ENCODE data around the gene EIF3M.
"Not testable (repeated sequence)": the region's sequence is repeated elsewhere in the genome, so short reads cannot be mapped to it uniquely, and the experiment has no call there.

Gene EIF3M

DNA sequence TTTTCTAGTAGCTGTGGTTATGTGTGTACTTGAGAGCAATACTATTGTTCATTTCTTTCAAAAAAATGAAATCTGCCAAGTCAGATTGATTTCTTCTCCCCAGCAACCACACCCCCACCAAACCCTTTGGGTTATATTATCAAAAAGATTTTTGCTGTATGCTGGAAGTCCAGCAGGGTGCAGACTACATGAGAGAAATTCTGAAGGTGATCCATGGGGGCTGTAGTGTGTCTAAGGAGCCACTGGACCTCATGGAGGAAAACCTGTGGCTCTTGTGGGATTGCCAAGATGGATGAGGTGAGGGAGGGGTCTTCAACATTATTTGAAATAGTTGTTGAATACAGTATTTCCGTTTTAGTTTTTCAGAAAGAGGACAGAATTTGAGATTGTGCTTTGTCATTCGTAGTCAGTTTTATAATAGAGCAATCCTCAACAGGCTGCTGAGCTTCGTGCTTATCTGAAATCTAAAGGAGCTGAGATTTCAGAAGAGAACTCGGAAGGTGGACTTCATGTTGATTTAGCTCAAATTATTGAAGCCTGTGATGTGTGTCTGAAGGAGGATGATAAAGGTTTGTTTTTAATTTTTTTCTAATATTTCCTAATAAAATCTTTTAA lies 3.1 kb downstream of the EIF3M start:
- no peak for DNase-seq (ENCODE audit: low read depth, low spot score)
- no peak overlapping the region for H3K27ac ChIP-seq

DNA sequence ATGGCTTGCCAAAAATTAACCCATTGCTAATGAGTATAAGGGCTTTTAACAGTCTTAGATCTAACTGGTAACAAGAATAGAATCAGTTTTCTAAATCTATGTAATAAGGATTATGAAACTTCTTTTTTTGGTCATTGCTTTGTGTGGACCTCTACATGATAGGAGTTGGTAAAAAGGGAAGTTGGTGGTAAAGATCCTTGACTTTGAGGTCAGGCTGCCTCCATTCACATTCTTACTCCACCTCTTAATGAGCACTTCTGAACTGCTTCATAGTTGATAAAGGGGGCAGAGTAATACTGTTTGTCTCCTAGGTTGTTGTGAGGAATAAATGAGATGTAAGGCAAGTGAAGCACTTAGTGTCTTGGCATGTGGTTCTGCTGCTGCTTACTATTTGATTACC lies 10.6 kb downstream of the EIF3M start:
- H3K27ac ChIP-seq, result no peak overlapping the region
- DNase-seq (ENCODE audit: low read depth, low spot score), result no peak

DNA sequence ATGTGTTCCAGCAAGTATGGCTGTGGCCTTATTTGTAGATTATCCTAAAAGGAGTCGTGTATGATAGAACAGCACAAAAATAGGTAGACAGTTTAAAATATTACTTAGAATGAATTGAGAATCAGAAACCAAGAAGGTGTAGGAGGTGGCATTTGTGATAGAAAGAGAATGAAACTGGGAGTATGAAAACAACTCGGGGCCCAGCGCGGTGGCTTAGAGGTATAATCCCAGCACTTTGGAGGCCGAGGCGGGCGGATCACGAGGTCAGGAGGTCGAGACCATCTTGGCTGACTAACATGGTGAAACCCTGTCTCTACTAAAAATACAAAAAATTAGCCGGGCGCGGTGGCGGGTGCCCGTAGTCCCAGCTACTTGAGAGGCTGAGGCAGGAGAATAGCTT lies 12.5 kb downstream of the EIF3M start:
- H3K27ac ChIP-seq; DNase-seq (ENCODE audit: low read depth, low spot score): not testable (repeated sequence)

DNA sequence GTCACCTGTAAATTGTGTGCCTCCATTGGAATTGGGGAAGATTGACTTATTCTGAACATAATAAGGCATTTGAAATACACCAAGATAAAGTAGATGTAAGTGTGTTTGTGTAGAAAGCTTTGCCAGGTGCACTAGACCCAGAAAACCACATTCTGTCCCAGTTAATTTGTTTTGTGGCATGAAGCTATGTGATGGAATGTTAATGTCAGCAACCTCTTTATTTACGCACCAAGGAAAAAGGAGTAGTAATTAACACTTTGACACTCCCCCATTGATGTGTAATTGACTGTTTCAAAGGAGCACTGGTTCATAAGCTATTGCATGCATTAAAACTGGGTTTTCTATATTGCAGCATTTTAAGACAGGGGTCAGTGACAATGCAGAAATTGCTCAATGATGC lies 14.3 kb downstream of the EIF3M start:
- no peak for DNase-seq (ENCODE audit: low read depth, low spot score)

DNA sequence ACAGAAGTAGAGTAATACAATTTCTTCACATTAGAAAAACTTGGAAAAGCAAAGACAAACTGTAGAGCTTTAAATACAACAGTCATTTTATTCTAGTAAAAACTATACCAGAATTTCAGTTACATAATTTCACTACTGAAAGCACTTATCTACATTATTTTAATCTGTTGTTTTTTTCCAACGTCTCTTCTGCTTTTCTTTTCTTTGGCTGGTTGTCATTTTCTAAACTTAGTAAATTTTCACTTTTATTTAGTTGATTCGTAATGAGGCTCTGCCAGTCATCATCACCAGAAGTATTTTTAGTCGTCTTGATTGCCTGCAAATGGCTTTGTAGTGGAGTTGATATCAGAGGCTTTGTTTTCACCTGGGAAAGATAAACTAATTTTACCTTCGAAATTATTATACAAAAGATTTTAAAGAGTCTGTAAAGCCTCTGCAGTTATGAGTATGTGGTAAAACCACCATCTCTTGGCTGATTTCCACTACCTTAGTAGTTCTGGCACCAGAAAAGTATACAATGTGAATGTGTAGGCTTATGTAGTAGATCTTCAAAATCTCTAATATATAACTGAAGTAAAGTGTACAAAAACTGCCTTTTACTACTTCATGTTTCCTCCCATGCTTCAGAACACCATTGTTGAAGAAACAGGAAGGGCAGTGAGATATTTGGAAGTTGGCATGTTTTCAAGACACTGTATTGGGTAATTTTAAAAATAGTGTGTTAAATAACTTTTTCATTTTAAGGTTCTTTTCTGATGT lies 19.2 kb downstream of the EIF3M start:
- DNase-seq (ENCODE audit: low read depth, low spot score), result no peak
- H3K27ac ChIP-seq, result no peak overlapping the region

More for the DNA sequence above, 14.3 kb downstream of the EIF3M start:
- H3K27ac ChIP-seq, result no peak overlapping the region

DNA sequence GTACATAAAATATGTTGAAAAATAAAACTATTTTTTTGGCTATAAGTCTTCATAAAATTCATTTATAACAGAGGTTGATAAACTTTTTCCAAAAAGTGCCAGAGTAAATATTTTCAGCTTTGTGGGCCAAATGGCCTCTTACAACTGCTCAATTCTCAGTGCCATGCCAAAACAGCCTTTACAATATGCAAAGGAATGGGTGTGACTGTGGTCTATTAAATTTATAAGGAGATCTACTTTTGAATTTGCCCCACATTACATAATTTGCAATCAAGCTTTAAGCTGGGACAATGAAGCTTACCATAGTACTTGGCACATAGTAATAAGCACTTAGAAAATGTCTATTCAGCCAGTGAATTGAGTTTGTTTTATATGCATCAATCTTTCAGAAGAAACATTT lies 22.6 kb downstream of the EIF3M start:
- DNase-seq (ENCODE audit: low read depth, low spot score), result no peak
- H3K27ac ChIP-seq, result no peak overlapping the region

DNA sequence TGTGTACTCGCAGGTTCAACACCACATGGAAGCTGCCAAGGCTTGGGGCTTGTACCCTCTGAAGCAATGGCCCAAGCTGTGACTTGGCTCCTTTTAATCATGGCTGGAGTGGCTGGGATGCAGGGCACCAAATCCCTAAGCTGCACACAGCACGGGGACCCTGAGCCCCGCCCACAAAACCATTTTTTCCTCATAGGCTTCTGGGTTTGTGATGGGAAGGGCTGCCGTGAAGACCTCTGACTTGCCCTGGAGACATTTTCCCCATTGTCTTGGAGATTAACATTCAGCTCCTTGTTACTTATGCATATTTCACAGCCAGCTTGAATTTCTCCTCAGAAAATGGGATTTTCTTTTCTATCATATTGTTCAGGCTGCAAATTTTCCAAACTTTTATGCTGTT lies 25.2 kb downstream of the EIF3M start:
- H3K27ac ChIP-seq; DNase-seq (ENCODE audit: low read depth, low spot score): not testable (repeated sequence)

DNA sequence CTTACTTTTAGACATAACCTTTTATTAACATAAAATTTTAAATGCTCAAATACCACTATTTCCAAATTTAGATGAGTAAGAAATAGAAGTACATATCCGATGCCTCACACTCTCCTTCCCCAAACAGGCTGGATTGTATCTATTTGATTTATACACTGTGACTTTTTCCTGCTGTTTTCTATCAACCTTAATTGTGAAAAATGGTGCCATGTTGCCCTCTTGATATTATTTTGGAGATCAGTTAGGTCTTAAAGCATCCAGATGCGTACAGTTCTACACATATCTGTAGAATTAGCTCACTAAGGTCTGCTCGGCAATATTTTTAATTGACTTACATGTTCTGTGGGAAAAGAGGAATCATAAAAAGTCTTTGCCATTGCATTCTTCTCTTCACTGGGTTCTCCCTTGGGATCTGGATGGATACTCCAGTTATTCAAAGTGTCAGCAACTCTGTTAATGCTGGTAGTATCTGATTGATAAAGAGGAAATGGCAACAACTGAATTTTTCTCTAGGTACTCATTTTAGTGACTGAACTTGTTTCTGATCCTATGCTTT lies 27.2 kb downstream of the EIF3M start:
- no peak overlapping the region for H3K27ac ChIP-seq
- no peak for DNase-seq (ENCODE audit: low read depth, low spot score)

DNA sequence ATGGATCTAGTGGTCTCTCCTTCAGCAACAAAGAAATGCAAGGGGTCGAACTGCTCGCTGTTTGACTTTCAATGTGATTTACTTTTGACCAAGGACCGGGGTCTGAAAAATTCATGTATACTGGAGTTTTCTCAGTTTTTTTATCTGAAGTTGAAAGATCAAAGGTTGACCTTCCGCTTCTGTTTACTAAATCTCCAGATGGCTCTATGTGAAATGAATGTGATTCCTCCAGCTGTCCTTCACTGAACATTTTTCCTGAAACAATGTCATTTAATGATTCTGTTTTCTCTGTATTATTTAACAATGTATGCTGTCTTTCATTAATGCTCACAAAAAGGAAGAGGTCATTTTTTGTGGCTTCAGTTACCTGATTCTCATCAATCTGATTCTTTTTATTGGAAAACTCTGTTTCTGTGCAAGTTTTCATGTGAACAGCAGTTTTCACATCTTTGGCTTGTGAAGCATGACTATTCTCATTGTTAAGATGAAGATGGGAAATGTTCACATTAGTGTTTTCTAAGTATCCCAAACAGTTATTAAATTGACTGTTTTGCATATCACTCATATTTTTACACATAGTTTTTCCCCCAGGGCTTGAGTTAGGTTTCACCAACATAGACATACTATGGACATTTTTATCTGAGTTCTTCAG lies 30.0 kb downstream of the EIF3M start:
- H3K27ac ChIP-seq, result no peak overlapping the region
- DNase-seq (ENCODE audit: low read depth, low spot score), result no peak

DNA sequence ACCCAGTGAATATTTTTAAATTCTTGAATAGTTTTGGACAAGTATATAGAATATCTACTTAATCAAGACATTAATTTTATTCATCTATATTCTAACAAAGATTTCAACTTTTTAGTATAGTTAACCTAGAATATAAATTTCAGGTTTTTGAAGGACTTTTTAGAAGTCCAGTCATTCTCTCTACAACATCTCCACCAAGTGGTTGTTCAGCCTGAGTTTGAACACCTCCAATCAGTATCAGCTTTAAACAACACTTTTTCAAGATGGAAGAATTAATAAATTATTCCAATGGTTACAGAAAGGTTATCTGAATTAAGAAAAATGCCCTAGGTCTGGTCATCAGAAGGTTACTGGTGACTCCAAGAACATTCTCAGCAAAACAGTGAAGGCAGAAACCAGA lies 31.8 kb downstream of the EIF3M start:
- DNase-seq (ENCODE audit: low read depth, low spot score), result no peak

DNA sequence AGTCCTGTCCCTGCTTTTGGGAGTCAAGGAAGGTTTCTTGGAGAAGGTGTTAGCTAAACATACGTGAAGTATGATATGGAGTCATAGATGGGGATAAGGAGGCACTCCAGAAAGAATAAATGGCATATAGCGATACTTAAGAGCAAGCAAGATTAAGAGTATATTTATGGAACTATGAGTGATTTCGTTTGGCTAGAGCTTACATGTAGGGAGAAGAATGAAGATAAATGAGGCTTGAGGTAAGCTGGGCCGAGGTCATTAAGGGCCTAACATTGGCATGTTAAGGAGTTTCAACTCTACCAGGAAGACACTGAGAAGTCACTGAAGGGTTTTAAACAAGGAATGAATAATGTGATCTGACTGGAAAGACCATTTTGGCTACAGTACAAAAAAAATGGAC lies 33.3 kb downstream of the EIF3M start:
- DNase-seq (ENCODE audit: low read depth, low spot score), result no peak
- no peak overlapping the region for H3K27ac ChIP-seq

More for the DNA sequence above, 31.8 kb downstream of the EIF3M start:
- H3K27ac ChIP-seq, result no peak overlapping the region

DNA sequence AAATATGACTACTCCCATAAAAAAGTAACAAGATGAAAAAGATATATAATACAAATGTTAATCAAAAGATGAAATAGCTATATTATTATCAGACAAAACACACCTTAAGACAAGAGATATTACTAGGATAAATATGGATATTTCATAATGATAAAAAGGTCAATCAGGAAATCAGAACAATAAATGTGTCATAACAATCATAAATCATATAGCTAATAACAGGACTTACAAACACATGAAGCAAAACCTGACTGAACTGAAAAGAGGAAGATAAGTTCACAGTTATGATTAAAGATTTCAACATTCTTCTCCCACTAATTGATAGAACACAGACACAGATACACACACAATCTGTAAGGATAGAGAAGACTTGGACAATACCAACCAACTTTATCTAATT lies 47.2 kb downstream of the EIF3M start:
- no peak for DNase-seq (ENCODE audit: low read depth, low spot score)
- no peak overlapping the region for H3K27ac ChIP-seq

DNA sequence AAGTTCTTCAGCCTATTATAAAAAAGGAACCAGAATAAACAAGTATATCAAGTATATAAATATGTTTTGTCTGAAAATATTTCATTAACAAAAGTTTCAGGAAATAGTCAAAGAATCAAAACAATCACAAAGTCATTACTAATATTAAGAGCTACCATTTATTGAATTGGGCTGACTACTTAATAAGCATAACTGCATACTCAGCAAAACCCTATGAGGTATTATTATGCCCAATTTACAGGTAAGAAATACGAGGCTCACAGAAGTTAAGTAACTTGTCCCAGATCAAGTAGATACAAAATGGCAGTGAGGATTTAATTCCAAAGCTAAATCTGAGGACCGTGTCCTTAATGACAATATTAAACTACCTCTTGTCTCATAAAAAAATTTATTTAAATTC lies 52.2 kb downstream of the EIF3M start:
- no peak for DNase-seq (ENCODE audit: low read depth, low spot score)
- no peak overlapping the region for H3K27ac ChIP-seq

DNA sequence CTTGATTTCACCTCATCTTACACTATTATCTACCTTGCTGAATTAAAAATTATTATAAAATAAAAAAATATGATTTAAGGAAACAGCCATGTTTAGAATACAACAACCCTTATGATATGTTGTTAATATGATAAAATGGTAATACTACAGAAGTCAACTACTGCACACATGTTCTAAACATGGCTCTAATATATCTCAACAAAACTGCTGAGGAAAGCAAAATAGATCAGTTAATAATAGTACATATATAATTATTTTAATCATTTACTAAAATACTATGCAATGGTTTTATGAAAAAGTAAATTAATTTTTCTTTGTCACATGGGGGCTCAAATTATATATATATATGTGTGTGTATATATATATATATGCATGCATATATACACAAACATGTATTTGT lies 57.7 kb downstream of the EIF3M start:
- DNase-seq (ENCODE audit: low read depth, low spot score), result no peak
- no peak overlapping the region for H3K27ac ChIP-seq

DNA sequence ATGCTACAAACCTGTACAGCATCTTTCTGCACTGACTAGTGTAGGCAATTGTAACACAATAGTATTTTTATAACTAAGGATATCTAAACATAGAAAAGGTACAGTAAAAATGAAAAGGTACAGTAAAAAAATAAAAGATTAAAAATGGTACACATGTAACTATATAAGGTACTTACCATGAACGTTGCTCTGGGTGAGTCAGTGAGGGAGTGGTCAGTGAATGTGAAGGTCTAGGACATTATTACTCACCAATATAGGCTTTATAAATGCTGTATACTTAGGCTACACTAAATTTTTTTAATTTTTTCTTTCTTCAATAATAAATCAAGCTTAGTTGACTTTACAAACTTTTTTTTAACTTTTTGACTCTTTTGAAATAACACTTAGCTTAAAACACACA lies 59.9 kb downstream of the EIF3M start:
- peak; percentile 33 for DNase-seq (ENCODE audit: low read depth, low spot score)
- no peak overlapping the region for H3K27ac ChIP-seq

Measured in epithelial cell of prostate (primary cell).